GM19468 (cell line): ENCODE measurements around the gene PTCD2.
"Not testable (repeated sequence)": the region's sequence is repeated elsewhere in the genome, so short reads cannot be mapped to it uniquely, and the experiment has no call there.

Experiments used
- ATAC-seq: cut with Tn5 transposase; IDR thresholded peaks from one replicate; pipeline ENCODE4 v1.9.1; 2021; ENCODE audit warnings: mild to moderate bottlenecking, moderate library complexity, moderate number of reproducible peaks; ENCODE audit not compliant: unreplicated experiment; ENCODE audit errors: extremely low read depth

PTCD2 gene

DNA sequence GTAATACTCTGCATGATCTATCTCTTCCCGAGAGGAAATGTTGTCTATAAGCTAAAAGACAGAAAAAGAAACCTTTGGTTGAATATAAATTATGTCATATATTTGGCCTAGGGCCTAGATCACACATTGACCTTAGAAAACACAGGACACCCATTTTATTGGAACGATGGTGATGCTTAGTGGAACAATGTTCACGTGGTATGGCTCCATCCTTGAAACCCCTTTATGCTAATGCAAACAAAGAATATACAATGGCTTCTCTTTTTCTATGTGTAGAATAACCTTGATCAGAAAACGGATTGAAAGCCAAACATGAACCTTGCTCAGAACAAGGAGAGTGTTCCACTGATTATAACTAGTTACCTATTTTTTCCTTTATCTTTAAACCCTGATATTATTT is 24.6 kb upstream of the PTCD2 start:
- no peak for ATAC-seq

- ATAC-seq = no peak
Observed at GRCh38 chr5:72296256-72296655, 23.9 kb upstream of the PTCD2 start.

GRCh38 chr5:72298136-72298535 is 22.0 kb upstream of the PTCD2 start:
- peak; percentile 31 for ATAC-seq

- ATAC-seq = no peak
Observed at GRCh38 chr5:72298711-72299110, 21.5 kb upstream of the PTCD2 start.

DNA sequence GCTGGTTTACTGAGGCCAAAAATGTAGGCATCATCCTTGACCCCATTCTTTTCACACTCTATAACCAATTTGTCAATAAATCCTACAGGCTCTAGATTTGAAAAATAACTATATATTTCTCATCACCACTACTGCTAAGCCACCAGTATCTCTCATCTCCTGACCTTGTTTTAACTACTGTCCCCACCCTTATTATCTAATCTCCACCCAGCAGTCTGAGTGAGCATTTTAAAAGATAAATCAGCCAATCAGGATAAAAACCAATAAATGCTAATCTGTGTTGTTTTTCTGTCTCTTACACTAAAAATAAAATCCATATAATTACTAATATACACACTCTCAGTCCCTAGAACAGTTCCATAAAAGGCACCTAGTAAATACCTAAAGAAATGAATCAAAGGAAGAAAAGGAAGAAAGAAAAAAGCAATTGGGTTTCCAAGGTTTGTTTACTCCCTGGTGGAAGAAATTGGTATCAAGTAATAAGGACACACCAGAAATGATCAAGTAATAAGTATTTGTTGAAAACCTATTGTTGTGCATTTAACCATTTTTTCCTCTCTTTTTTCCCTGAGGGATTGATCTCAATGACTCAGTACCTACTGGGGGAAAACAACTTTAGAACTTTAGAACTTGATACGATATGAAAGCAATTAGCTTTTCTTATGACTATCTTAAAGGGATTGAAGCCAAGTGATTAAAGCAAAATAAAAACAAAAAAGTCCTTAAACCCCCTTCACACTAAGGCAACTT is 19.4 kb upstream of the PTCD2 start:
- no peak for ATAC-seq

- ATAC-seq = peak; percentile 26
Observed at GRCh38 chr5:72301557-72301956, 18.6 kb upstream of the PTCD2 start.

DNA sequence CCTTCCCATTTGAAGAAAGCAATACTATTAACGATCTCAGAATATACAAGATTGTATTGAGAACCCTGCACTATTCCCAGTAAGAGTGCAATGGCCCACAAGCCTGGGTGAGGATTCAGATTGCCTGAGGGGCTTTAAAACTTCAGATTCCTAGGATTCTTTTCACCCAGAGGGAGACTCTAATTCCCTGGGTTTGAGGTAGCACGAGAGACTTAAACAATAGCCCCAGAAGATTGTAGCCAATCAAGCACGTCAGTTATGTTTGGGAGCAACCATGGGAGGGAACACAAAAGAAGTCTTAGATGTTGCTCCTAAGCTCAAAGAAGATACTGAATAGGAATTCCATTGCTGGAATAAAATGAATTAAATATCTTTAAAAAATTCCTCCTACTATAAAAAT is 18.0 kb upstream of the PTCD2 start:
- no peak for ATAC-seq

DNA sequence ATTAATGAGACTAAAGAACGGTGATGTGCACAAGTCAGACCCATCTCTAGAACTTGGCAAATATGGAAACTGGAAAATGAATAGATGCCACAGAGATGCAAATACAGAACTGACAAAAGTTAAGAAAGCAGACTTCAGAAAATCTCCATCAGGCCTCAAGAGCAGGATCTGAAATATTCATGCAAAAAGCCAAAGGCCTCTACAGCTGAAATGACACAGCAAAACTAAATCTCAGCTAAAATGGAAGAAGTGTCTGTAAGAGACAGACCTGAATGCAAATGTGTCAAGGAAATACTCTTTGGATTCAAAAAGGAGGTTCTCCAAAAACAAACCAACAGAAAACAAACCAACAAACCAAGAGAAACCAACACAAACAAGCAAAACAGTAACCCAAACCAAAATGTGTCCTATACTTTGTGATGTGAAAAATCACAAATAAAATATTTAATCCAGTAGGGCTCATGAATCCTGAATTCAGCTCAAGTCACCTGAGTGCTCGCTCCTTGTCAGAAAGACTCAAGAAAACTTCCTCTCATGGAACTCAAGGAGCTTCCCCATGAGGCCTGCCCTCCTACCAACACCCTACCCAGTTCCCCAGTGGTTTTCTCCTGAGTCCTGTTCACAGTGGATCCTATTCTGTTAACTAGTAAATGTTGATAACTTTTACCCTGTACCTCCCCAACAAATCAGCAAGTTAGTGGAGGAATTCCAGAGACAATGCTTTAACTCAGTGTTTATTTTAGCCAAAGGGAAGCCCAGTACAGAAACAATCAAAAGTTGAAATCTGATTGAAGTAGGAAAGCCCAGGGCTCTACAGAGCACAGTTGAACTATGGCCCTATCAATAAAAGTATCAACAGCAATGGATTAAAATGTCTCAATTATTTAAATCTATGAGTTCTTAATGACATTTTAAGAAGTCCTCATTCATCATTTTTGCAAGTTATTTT is 14.7 kb upstream of the PTCD2 start:
- ATAC-seq = no peak

DNA sequence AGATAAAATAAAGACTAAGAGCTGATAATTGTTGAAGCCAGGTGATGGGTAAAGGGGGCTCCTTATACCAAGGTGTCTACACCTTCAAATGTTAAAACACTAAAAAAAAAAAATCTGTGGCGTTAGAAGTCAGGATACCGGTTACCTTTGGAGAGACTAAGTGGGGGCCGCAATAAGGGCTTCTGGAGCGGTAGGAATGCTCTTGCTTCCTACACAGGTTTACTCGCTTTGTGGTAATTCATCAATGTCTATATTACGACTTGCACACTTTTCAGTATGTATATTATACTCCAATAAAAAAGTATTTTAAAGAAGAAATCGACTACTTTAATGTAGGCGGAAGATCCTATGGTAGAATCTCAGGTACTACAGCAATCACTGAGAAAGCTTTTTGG is 12.6 kb upstream of the PTCD2 start:
- ATAC-seq = no peak

DNA sequence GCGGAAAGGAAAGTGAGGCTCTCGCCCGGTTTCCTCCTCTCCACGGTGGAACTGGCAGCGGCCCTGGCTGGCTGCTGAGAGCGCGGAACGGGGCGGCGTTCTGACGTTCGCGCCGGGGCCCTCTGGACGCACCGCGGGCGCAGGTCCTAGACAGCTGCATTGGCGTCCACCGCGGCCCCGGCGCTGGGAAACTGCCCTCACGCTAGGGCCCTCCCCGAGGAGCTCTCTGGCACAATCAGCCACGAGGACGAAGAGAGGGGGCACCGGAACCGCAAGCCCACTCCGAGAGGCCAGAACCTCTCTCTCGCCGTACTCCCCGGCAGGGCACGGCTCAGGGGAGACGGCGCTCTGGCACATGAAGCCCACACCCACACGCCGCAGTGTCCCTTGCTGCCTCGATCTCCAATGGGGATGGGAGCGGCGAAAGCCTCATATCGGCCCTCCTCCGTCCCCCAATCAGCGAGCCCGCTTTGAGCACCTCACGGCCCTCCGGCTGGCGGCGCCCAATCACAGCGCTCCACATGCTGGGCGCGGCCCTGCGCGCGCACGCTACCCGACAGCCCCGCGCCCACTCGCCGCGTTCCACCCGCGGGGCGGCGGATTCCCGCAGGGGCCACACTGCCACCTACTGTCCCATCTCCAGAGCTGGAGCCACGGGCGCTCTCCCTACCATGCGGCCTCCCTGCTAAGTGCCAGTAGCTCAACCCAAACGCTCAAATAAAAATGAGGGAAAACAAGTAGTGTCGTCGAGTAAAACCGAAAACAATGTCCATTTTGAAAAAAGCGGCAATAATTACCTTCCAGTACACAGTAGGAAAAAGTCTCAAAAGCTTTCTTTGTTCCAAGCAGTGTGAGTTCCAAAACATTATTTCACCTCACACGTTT is 12.0 kb upstream of the PTCD2 start:
- ATAC-seq = peak; percentile 91

DNA sequence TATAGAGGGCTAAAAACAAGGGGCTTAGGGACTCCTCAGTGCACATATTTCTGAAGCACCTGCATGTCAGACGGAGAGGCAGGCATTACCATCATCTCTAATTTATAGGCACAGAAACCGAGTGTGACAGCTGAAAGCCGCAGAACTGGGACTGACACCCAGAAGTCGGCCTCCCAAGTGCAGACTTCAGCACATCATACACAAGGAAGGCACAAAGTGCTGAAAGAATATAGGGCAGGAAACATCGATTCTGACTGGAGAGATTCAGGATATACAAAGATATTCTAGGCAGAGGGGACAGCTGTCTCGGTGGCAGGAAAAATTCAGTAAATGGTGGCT is 11.4 kb upstream of the PTCD2 start:
- ATAC-seq = no peak

DNA sequence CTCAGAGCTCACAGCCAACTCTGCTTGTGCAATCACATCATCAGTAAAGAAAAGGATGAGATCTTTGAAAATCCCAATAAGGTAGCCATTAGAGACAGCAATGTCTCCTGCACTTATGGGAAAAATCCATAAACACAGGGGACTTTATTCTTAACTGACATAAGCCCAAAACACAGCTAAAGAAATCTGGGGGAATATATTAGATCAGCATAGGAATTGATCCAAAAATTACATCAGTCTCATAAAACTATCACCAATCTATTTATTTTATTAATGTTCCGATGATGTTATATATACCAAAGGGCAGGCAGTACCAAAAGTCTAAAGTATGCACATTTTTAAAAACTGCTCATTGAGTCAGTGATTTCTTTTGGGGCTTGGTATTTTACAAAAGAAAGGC is 7.0 kb upstream of the PTCD2 start:
- ATAC-seq = no peak

DNA sequence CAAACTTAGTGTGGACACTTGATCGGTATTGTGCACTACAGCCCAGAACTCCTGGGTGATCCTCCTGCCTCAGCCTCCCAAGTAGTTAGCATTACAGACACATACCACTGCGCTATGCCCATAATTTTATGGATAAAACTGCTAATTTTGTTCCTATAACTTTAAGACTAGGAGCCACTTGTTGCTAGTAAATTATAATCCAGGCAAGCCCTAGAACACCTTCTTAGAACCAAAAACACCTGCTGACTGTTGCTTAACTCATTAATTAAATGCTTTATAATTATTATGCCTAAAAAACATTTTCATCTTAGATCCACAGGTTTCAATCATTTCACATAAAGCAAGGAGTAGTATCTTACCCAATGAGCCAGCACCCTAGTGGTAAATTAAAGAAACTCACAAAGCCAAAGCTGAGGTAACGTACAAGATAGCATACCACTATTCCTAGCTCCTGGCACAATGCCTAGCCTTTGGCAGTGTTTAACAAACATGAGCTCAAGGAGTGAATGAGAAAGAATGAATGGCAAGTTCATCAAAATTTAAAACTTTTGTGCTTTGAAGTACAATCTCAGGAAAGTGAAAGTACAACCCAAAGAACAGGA is 5.5 kb upstream of the PTCD2 start:
- ATAC-seq = no peak

DNA sequence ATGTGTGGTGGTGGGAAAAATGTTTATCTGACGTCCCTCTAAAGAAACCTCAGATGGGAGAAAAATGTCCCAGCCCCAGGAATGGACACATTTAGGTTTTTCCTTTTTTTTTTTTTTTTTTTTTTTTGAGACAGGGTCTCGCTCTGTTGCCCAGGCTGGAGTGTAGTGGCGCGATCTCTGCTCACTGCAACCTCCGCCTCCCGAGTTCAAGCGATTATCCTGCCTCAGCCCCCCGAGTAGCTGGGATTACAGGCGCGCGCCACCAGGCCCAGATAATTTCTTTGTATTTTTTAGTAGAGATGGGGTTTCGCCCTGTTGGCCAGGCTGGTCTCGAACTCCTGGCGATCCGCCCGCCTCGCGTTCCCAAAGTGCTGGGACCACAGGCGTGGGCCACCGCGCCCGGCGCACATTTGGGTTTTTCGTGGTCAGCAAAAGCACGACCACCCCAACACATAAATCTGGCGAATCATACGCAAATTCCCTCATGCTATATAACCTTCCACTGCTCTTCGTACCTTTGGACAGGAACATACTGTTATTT is 668 bp upstream of the PTCD2 start:
- ATAC-seq = not testable (repeated sequence)

GRCh38 chr5:72324189-72324825 is 4.1 kb downstream of the PTCD2 start:
- ATAC-seq = no peak

- no peak for ATAC-seq
Observed at GRCh38 chr5:72325566-72326305, 5.6 kb downstream of the PTCD2 start.

- no peak for ATAC-seq
Observed at GRCh38 chr5:72326306-72326649, 6.1 kb downstream of the PTCD2 start.

GRCh38 chr5:72328172-72328571 is 8.0 kb downstream of the PTCD2 start:
- ATAC-seq = no peak

- ATAC-seq = no peak
Observed at GRCh38 chr5:72330712-72331111, 10.5 kb downstream of the PTCD2 start.
